GM12864 (cell line): ENCODE data around the gene ELOVL7.

Source experiments
- DNase-seq: peaks from one replicate; pipeline ENCODE4 v3.0.0-alpha.2; 2011; ENCODE audit warnings: low read depth
- H3K4me3 ChIP-seq: 2 replicates; pipeline ENCODE4 v1.5.1; 2011; ENCODE audit warnings: mild to moderate bottlenecking, low read depth, low read length, control low read depth
- CTCF ChIP-seq: IDR thresholded peaks from 2 replicates; pipeline ENCODE4 v1.5.1; 2011; ENCODE audit warnings: low read depth, mild to moderate bottlenecking, moderate library complexity, low read length, control low read depth, inconsistent platforms; ENCODE audit errors: missing control alignments

ELOVL7 gene

GRCh38 chr5:60843936-60844905 lies at the start of gene ELOVL7:
ELOVL7 (minus strand) TSS chr5:60844269; CDS start chr5:60787397, 56,872 bp downstream.
- peak; percentile 20 for TF ChIP-seq CTCF
- H3K4me3 ChIP-seq: peak within 1 kb of the TSS; percentile 81
- DNase-seq: no peak

DNA sequence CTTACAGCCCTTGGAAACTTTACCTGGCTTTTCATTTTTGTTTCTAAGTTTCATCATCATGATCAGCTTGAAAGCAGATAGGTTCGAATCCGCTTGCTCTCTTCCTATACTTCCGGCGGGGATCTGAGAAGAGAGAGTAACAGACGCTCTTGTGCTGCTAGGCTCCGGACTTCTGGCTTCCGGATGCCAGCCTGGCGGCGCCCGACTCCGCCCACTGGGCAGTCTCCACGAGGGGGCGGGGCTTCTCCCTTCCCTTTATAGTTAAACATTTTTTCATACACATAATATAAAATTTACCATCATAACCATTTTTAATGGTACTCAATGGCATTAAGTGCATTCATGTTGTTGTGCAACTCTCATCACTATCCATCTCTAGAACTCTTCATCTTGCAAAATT lies 49.5 kb upstream of the ELOVL7 start:
- no peak for DNase-seq
- H3K4me3 ChIP-seq: no peak overlapping the region
- no peak for TF ChIP-seq CTCF

- DNase-seq: no peak
- H3K4me3 ChIP-seq: no peak overlapping the region
- TF ChIP-seq CTCF: no peak
These were observed 47.6 kb upstream of the ELOVL7 start for GRCh38 chr5:60891667-60892066.

DNA sequence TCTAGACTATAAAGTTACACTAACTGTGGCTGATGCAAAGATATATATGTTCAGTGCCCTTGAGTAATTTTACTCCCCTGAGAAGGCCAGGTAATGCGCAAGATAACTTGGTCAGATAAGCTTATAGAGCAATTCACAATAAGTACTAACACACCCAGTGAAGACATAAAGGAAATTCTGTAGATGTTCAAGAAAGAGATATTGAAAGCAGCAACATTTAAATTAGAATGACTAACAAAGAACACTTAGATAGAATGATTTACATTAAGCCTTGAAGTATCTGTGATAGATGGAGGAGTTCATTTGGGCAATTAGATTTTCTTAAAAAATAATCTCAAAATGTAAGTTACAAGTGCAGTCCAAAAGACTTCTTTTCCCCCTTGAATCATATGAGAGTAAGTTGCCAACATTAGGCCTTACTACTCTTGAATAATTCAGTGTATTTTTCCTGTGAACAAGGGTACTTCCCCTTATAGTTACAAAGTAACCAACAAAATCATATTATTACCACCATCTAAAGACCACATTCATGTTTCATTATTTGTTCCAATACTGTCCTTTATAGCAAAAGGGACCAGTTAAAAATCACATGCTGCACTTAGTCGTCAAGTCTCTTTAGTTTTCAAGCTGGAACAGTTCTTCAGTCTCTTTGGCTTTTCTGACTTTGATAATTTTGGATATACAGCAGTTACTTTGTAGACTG lies 44.4 kb upstream of the ELOVL7 start:
- H3K4me3 ChIP-seq: no peak overlapping the region
- TF ChIP-seq CTCF: no peak
- no peak for DNase-seq

DNA sequence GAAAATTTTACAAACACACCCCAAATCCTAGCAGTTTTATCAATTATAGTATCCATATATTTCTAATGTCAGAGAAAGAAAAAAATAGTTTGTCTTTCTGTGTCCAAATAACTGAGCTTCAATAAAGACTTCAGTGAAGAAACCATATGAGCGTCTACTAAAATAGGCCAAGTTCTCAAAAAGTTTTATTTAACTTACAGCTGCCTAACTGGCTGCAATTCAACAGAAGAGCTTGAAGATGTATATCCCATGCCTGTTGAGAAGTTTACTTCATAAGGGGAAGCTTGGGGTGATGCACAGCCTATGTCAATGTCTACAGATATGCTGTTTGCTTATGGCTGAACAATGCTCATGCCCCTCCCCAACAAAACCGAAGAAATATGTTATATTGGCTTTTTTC lies 43.7 kb upstream of the ELOVL7 start:
- TF ChIP-seq CTCF: no peak
- no peak overlapping the region for H3K4me3 ChIP-seq
- DNase-seq: no peak

- DNase-seq: no peak
These were observed 43.0 kb upstream of the ELOVL7 start for GRCh38 chr5:60887096-60887495.

More at GRCh38 chr5:60887096-60887495, 43.0 kb upstream of the ELOVL7 start:
- no peak overlapping the region for H3K4me3 ChIP-seq
- no peak for TF ChIP-seq CTCF
